HFFc6 (cell line): Measurements from ENCODE around the gene POLR1D. TPM values are rescaled to one million over a fixed set of nuclear protein-coding genes. Genes with fewer than 3 reads are reported as not detected.

Experiments
- DNase-seq: peaks from one replicate; pipeline ENCODE4 v3.0.0-alpha.2; 2018
- H3K27ac Mint-ChIP-seq: 2 replicates; pipeline ENCODE4 v1.8.0; 2020; ENCODE audit warnings: mild to moderate bottlenecking, mixed read lengths
- H3K27me3 Mint-ChIP-seq: 2 replicates; pipeline ENCODE4 v1.8.0; 2021; ENCODE audit warnings: mild to moderate bottlenecking, moderate library complexity, mixed read lengths; ENCODE audit not compliant: insufficient read depth
- H3K36me3 Mint-ChIP-seq: 2 replicates; pipeline ENCODE4 v1.8.0; 2021; ENCODE audit warnings: low read depth, mixed read lengths
- H3K4me1 Mint-ChIP-seq: 2 replicates; pipeline ENCODE4 v1.8.0; 2020; ENCODE audit warnings: low read depth, mixed read lengths
- H3K4me3 Mint-ChIP-seq: 2 replicates; pipeline ENCODE4 v1.8.0; 2020; ENCODE audit warnings: mild to moderate bottlenecking, moderate library complexity, mixed read lengths
- H3K9me3 Mint-ChIP-seq: 2 replicates; pipeline ENCODE4 v1.8.0; 2020; ENCODE audit warnings: mild to moderate bottlenecking, mixed read lengths
- total RNA-seq, 6 experiments: library from RNA; stranded (reverse); fragmentation: NEBNext Ultra II Directional; extraction: Animal tissue kit (Norgen Biotek cat#: 25700); gene quantifications; 2 replicates in 1 of 6; 3 replicates in 5 of 6; pipeline ENCODE4 v1.2.3, GENCODE V29; 2021
- TF ChIP-seq, protein P1 (sequence below): fragments of 200-600 bp; sonication (generic); IDR thresholded peaks from 2 replicates; pipeline ENCODE4 v1.5.0; 2021; ENCODE audit warnings: antibody characterized with exemption, mild to moderate bottlenecking

Gene POLR1D
- total RNA-seq, 6 experiments from 2014 or later = 66.2 to 82.0 (median 70.2) TPM

DNA sequence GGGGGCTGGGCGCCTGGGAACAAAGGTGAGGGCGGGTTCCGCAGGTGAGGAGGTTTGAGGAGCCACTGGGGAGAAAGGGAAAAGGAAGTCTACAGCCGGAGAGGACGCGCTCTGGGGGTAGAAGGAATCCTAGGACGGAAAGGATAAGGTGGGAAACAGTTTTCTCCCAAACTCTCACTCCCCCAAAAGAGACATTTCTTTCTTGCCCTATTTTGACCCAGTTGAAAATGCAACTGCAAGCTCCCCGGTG is 651 bp upstream of the POLR1D start:
- peaks cover 53% of the 10 kb centered on the region for H3K4me1 Mint-ChIP-seq
- no peak for DNase-seq
- TF ChIP-seq, protein P1, sequence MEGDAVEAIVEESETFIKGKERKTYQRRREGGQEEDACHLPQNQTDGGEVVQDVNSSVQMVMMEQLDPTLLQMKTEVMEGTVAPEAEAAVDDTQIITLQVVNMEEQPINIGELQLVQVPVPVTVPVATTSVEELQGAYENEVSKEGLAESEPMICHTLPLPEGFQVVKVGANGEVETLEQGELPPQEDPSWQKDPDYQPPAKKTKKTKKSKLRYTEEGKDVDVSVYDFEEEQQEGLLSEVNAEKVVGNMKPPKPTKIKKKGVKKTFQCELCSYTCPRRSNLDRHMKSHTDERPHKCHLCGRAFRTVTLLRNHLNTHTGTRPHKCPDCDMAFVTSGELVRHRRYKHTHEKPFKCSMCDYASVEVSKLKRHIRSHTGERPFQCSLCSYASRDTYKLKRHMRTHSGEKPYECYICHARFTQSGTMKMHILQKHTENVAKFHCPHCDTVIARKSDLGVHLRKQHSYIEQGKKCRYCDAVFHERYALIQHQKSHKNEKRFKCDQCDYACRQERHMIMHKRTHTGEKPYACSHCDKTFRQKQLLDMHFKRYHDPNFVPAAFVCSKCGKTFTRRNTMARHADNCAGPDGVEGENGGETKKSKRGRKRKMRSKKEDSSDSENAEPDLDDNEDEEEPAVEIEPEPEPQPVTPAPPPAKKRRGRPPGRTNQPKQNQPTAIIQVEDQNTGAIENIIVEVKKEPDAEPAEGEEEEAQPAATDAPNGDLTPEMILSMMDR = no peak

DNA sequence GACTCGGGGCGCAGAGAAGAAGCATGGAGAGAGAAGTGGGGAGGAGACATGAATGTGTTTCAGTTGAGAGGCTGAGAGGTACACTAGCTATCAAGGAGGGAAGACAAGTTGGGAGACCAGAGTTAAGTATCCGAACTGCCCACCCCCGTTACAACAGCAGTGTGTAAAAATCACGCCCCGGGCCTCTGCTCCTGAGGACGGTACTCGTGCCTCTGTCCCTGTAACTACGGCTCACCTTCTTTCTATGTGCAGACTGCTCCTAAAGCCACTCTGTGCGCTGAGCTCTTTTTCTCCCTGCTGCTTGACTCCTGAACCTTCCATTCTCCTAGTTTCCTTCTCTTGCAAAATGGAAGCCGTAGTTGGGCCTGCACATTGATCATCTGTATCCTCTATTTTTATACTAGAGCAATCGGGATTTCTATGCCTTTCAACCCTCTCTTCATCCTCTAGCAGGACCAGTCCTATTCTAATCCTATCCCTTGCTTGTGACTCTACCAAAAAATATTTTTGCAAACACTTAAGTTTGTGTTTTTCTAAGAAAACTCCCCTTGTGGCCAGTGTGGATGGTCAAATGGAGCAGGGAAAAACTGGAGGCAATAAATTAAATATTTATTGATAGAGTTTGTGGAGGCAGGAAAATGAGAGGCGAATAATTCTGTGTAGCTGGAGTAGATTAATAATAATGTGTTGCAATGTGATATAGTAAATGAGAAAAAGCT is 569 bp downstream of the POLR1D start:
- Mint-ChIP-seq H3K27ac (peak overlapping the region; percentile 84), H3K36me3 (peaks cover 28% of the 10 kb centered on the region)

More for the DNA sequence above, 651 bp upstream of the POLR1D start:
- no peaks in the 10 kb centered on the region for H3K9me3 Mint-ChIP-seq
- H3K27me3 Mint-ChIP-seq = peaks cover 3% of the 10 kb centered on the region
- H3K4me3 Mint-ChIP-seq = peak overlapping the region; percentile 97
- peaks cover 28% of the 10 kb centered on the region for H3K36me3 Mint-ChIP-seq
- peak overlapping the region; percentile 75 for H3K27ac Mint-ChIP-seq

DNA sequence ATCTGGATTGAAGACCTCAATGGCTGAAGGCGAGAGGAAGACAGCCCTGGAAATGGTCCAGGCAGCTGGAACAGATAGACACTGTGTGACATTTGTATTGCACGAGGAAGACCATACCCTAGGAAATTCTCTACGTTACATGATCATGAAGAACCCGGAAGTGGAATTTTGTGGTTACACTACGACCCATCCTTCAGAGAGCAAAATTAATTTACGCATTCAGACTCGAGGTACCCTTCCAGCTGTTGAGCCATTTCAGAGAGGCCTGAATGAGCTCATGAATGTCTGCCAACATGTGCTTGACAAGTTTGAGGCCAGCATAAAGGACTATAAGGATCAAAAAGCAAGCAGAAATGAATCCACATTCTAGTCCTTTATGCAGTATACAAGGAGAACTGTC is 1.2 kb downstream of the POLR1D start:
- H3K36me3 Mint-ChIP-seq = peaks cover 28% of the 10 kb centered on the region
- no peak for DNase-seq
- H3K27me3 Mint-ChIP-seq = peaks cover 3% of the 10 kb centered on the region
- no peaks in the 10 kb centered on the region for H3K9me3 Mint-ChIP-seq
- peak overlapping the region; percentile 92 for H3K4me3 Mint-ChIP-seq
- peak overlapping the region; percentile 84; the same call in 1 of the 2 replicates for H3K27ac Mint-ChIP-seq
- peaks cover 48% of the 10 kb centered on the region for H3K4me1 Mint-ChIP-seq
- TF ChIP-seq, protein P1 = no peak

More for the DNA sequence above, 569 bp downstream of the POLR1D start:
- TF ChIP-seq, protein P1 = peak; percentile 72
- Mint-ChIP-seq H3K4me3 (peak overlapping the region; percentile 92), H3K9me3 (no peaks in the 10 kb centered on the region), H3K4me1 (peaks cover 53% of the 10 kb centered on the region), H3K27me3 (peaks cover 3% of the 10 kb centered on the region)
- peak; percentile 45 for DNase-seq

DNA sequence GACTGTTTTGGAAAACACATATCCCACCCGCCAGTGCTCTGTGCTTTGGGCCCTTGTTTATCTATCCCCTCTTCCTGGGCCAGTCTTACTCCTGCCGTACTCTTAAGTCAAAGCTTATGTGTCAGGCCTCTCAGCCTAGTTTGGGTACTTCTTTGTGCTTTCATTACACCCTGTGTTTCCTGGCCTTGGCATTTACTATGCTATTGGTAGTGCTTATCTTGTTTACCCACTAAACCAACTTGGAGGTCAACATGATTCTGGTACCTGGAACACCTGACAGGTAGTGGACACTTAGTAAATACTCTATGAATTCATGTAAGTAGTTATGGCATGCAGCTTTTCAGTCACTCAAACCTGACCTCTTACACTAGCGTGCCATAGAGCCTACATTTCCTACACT is 2.4 kb downstream of the POLR1D start:
- Mint-ChIP-seq H3K4me1 (peaks cover 36% of the 10 kb centered on the region), H3K27ac (no peak overlapping the region), H3K9me3 (no peaks in the 10 kb centered on the region), H3K36me3 (peaks cover 28% of the 10 kb centered on the region), H3K4me3 (no peak overlapping the region), H3K27me3 (peaks cover 3% of the 10 kb centered on the region)
- TF ChIP-seq, protein P1 = no peak
- no peak for DNase-seq

DNA sequence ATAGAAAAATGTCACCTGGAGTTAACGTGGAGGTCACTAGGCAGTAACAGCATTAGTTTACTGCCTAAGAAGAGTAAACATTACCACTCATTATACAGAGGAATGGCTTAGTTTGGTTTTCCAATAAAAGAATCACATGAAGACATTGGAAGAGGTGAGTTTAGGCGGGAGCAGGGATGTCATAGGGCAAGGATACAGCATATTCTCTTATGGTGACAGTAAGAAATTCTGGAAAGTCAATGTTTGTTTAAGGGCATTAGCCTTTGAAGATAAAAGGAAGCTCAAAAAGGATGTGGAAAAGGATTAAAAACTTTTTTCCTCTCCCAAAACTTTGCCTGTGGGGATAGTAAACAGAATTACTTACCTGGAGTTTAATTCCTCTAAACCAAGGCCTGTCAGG is 4.1 kb downstream of the POLR1D start:
- no peak overlapping the region for H3K27ac Mint-ChIP-seq
- peaks cover 3% of the 10 kb centered on the region for H3K27me3 Mint-ChIP-seq
- DNase-seq = no peak
- peaks cover 28% of the 10 kb centered on the region for H3K36me3 Mint-ChIP-seq
- H3K4me3 Mint-ChIP-seq = no peak overlapping the region
- H3K4me1 Mint-ChIP-seq = peaks cover 31% of the 10 kb centered on the region
- TF ChIP-seq, protein P1 = no peak
- no peaks in the 10 kb centered on the region for H3K9me3 Mint-ChIP-seq
